DOHH2 (cell line): ENCODE data around the gene ARPC2.

ENCODE experiments used
- H3F3A ChIP-seq: fragments of 200-600 bp; sonication (generic), shearing (Covaris generic); 2 replicates; pipeline ENCODE4 v1.6.0; 2016; ENCODE audit warnings: antibody characterized with exemption, mild to moderate bottlenecking; ENCODE audit not compliant: control insufficient read depth, insufficient read depth
- H3K27ac ChIP-seq: fragments of 200-600 bp; sonication (generic); 2 replicates; pipeline ENCODE4 v1.5.1; 2014; ENCODE audit warnings: low read depth, mild to moderate bottlenecking, low read length, moderate library complexity
- H3K27me3 ChIP-seq: fragments of 200-600 bp; sonication (generic); 2 replicates; pipeline ENCODE4 v1.6.1; 2014; ENCODE audit warnings: mild to moderate bottlenecking, low read length, mixed read lengths; ENCODE audit not compliant: control insufficient read depth
- H3K36me3 ChIP-seq: fragments of 200-600 bp; sonication (generic); 2 replicates; pipeline ENCODE4 v1.6.1; 2014; ENCODE audit warnings: mild to moderate bottlenecking, low read length, moderate library complexity, mixed read lengths; ENCODE audit not compliant: control insufficient read depth
- H3K4me1 ChIP-seq: fragments of 200-600 bp; sonication (generic); 2 replicates; pipeline ENCODE4 v1.6.1; 2014; ENCODE audit warnings: mild to moderate bottlenecking, low read length, mixed read lengths; ENCODE audit not compliant: control insufficient read depth
- H3K4me2 ChIP-seq: fragments of 200-600 bp; sonication (generic); 2 replicates; pipeline ENCODE4 v1.6.0; 2014; ENCODE audit warnings: mild to moderate bottlenecking, low read length, moderate library complexity
- H3K4me3 ChIP-seq: fragments of 200-600 bp; sonication (generic); 2 replicates; pipeline ENCODE4 v1.5.1; 2014; ENCODE audit warnings: mild to moderate bottlenecking, low read length, mixed read lengths
- H3K79me2 ChIP-seq: fragments of 200-600 bp; sonication (generic); 2 replicates; pipeline ENCODE4 v1.6.1; 2014; ENCODE audit warnings: mild to moderate bottlenecking, low read length, mixed read lengths; ENCODE audit not compliant: control insufficient read depth
- H3K9me2 ChIP-seq: fragments of 200-600 bp; sonication (generic); replicated peaks from 2 replicates; pipeline ENCODE4 v1.6.1; 2014; ENCODE audit warnings: mild to moderate bottlenecking, low read length, mixed read lengths; ENCODE audit not compliant: control insufficient read depth
- H3K9me3 ChIP-seq: fragments of 200-600 bp; sonication (generic); 2 replicates; pipeline ENCODE4 v1.6.1; 2014; ENCODE audit warnings: antibody characterized with exemption, low read length, mixed read lengths; ENCODE audit not compliant: control insufficient read depth, insufficient read depth
- H4K20me1 ChIP-seq: fragments of 200-600 bp; sonication (generic); 2 replicates; pipeline ENCODE4 v1.6.0; 2014; ENCODE audit warnings: low read depth, mild to moderate bottlenecking, antibody characterized with exemption, low read length, moderate library complexity; ENCODE audit not compliant: control insufficient read depth, insufficient read depth
- EZH2phosphoT487 ChIP-seq: fragments of 200-600 bp; sonication (generic); IDR thresholded peaks from 2 replicates; pipeline ENCODE4 v1.6.1; 2017; ENCODE audit warnings: borderline replicate concordance, mild to moderate bottlenecking, antibody characterized with exemption, low read length, moderate library complexity, mixed read lengths
- TF ChIP-seq, protein P1 (sequence below): fragments of 200-600 bp; sonication (generic); IDR thresholded peaks from one replicate; pipeline ENCODE4 v1.5.1; 2014; ENCODE audit warnings: antibody characterized with exemption, mild to moderate bottlenecking, low read depth, low read length; ENCODE audit not compliant: poor library complexity, severe bottlenecking

ARPC2 gene

GRCh38 chr2:218265626-218266025 is 48.6 kb downstream of the ARPC2 start:
- Histone ChIP-seq H3K27ac (no peak overlapping the region), H3K9me3 (no peaks in the 10 kb centered on the region), H3K4me1 (peaks cover 28% of the 10 kb centered on the region), H3K27me3 (no peaks in the 10 kb centered on the region), H3K9me2 (no peaks in the 10 kb centered on the region), H3K4me2 (no peak overlapping the region), H3F3A (no peaks in the 10 kb centered on the region), H3K36me3 (peaks cover 37% of the 10 kb centered on the region), H3K4me3 (no peak overlapping the region), H3K79me2 (peaks cover 17% of the 10 kb centered on the region), H4K20me1 (no peaks in the 10 kb centered on the region)
- TF ChIP-seq EZH2phosphoT487 = no peak
- TF ChIP-seq, protein P1, sequence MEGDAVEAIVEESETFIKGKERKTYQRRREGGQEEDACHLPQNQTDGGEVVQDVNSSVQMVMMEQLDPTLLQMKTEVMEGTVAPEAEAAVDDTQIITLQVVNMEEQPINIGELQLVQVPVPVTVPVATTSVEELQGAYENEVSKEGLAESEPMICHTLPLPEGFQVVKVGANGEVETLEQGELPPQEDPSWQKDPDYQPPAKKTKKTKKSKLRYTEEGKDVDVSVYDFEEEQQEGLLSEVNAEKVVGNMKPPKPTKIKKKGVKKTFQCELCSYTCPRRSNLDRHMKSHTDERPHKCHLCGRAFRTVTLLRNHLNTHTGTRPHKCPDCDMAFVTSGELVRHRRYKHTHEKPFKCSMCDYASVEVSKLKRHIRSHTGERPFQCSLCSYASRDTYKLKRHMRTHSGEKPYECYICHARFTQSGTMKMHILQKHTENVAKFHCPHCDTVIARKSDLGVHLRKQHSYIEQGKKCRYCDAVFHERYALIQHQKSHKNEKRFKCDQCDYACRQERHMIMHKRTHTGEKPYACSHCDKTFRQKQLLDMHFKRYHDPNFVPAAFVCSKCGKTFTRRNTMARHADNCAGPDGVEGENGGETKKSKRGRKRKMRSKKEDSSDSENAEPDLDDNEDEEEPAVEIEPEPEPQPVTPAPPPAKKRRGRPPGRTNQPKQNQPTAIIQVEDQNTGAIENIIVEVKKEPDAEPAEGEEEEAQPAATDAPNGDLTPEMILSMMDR = no peak

- Histone ChIP-seq H3K36me3 (peaks cover 37% of the 10 kb centered on the region), H3K4me3 (no peak overlapping the region), H4K20me1 (no peaks in the 10 kb centered on the region), H3K4me2 (no peak overlapping the region), H3K9me3 (no peaks in the 10 kb centered on the region), H3K27ac (no peak overlapping the region), H3K9me2 (no peaks in the 10 kb centered on the region), H3K4me1 (peaks cover 27% of the 10 kb centered on the region), H3K27me3 (no peaks in the 10 kb centered on the region), H3K79me2 (peaks cover 25% of the 10 kb centered on the region), H3F3A (peaks cover under 1% of the 10 kb centered on the region; the same call in 1 of the 2 replicates)
- TF ChIP-seq, protein P1 = no peak
- TF ChIP-seq EZH2phosphoT487 = no peak
Measured at GRCh38 chr2:218266316-218266979, 49.5 kb downstream of the ARPC2 start.

DNA sequence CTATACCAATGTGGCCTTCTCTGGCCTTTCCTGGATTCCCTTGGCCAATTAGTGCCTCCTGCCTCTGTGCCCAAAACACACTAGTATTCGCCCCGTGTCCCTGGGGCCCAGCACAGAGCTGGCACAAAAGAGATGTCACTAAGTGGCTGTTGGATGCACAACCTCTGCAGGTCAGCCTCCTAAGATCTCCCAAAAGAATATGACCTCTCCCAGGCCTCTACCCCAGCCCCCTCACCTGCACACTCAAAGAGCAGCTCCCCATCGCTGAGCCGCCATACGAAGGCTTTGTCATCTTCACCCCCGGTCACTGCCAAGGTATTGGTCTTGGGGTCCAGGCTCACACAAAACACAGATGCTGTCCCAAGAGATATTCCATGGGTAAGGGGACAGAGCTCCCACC is 50.3 kb downstream of the ARPC2 start:
- peaks cover 4% of the 10 kb centered on the region; the same call in 1 of the 2 replicates for H3F3A ChIP-seq
- H3K27ac ChIP-seq = no peak overlapping the region
- H3K4me2 ChIP-seq = no peak overlapping the region
- no peak overlapping the region for H3K4me3 ChIP-seq
- no peaks in the 10 kb centered on the region for H3K9me3 ChIP-seq
- H3K27me3 ChIP-seq = no peaks in the 10 kb centered on the region
- peaks cover 27% of the 10 kb centered on the region for H3K4me1 ChIP-seq
- H4K20me1 ChIP-seq = no peaks in the 10 kb centered on the region
- TF ChIP-seq EZH2phosphoT487 = no peak
- TF ChIP-seq, protein P1 = no peak
- peaks cover 44% of the 10 kb centered on the region for H3K36me3 ChIP-seq
- H3K79me2 ChIP-seq = peaks cover 33% of the 10 kb centered on the region
- no peaks in the 10 kb centered on the region for H3K9me2 ChIP-seq
